ENCODE measurements around the gene RPEL1. TPM values are rescaled to one million over a fixed set of nuclear protein-coding genes. Genes with fewer than 3 reads are reported as not detected.

The RPEL1 gene
- total RNA-seq, 2 experiments from 2014 or later: not detected

- H3K9me2 ChIP-seq (ENCODE audit: insufficient read depth, low read length): no peaks in the 10 kb centered on the region
- no peak overlapping the region for H3K4me2 ChIP-seq (ENCODE audit: low read length)
- no peak overlapping the region for H2AFZ ChIP-seq (ENCODE audit: low read length)
- H3K36me3 ChIP-seq (ENCODE audit: insufficient read depth, low read length): no peaks in the 10 kb centered on the region
- ChIA-PET POLR2A (interaction anchor here (0.7 kb wide), 1 partner anchor 136 kb away, joined by 4 read pairs; no protein-coding TSS in a partner anchor), CTCF (ENCODE audit: unreplicated experiment) (no interaction called here)
- H3K27ac ChIP-seq (ENCODE audit: low read depth, low read length, poor library complexity, severe bottlenecking): no peak overlapping the region
- TF ChIP-seq, protein P1, sequence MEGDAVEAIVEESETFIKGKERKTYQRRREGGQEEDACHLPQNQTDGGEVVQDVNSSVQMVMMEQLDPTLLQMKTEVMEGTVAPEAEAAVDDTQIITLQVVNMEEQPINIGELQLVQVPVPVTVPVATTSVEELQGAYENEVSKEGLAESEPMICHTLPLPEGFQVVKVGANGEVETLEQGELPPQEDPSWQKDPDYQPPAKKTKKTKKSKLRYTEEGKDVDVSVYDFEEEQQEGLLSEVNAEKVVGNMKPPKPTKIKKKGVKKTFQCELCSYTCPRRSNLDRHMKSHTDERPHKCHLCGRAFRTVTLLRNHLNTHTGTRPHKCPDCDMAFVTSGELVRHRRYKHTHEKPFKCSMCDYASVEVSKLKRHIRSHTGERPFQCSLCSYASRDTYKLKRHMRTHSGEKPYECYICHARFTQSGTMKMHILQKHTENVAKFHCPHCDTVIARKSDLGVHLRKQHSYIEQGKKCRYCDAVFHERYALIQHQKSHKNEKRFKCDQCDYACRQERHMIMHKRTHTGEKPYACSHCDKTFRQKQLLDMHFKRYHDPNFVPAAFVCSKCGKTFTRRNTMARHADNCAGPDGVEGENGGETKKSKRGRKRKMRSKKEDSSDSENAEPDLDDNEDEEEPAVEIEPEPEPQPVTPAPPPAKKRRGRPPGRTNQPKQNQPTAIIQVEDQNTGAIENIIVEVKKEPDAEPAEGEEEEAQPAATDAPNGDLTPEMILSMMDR (conservative IDR thresholded peaks at IDR 0.05; ENCODE audit: low read length): no peak
- TF ChIP-seq EZH2phosphoT487 (IDR thresholded peaks at IDR 0.05; ENCODE audit: borderline replicate concordance, low read depth, low read length): no peak
- H4K20me1 ChIP-seq (ENCODE audit: insufficient read depth, low read length): no peaks in the 10 kb centered on the region
- H3K4me3 ChIP-seq (ENCODE audit: low read depth, low read length, poor library complexity, severe bottlenecking): no peak overlapping the region
- BruUV-seq (replicated peaks): no TSS peak
- H3K79me2 ChIP-seq (ENCODE audit: insufficient read depth, low read depth, low read length): no peaks in the 10 kb centered on the region
- DNase-seq (ENCODE audit: low spot score): no peak
- H3K4me1 ChIP-seq (ENCODE audit: insufficient read depth, low read length, poor library complexity, severe bottlenecking): no peaks in the 10 kb centered on the region
- intact Hi-C loops (cut with micrococcal nuclease; ENCODE audit: unreplicated experiment): no loop called here
- peaks cover 11% of the 10 kb centered on the region for H3K9me3 ChIP-seq (ENCODE audit: low read length)
These were observed 19.7 kb upstream of the RPEL1 start for GRCh38 chr10:103225939-103226338.

GRCh38 chr10:103227416-103227815 is 18.3 kb upstream of the RPEL1 start:
- Histone ChIP-seq H4K20me1 (ENCODE audit: insufficient read depth, low read length) (no peaks in the 10 kb centered on the region), H3K4me3 (ENCODE audit: low read depth, low read length, poor library complexity, severe bottlenecking) (no peak overlapping the region), H2AFZ (ENCODE audit: low read length) (no peak overlapping the region), H3K4me2 (ENCODE audit: low read length) (no peak overlapping the region), H3K4me1 (ENCODE audit: insufficient read depth, low read length, poor library complexity, severe bottlenecking) (no peaks in the 10 kb centered on the region), H3K9me3 (ENCODE audit: low read length) (peaks cover 11% of the 10 kb centered on the region), H3K27ac (ENCODE audit: low read depth, low read length, poor library complexity, severe bottlenecking) (no peak overlapping the region), H3K36me3 (ENCODE audit: insufficient read depth, low read length) (no peaks in the 10 kb centered on the region), H3K9me2 (ENCODE audit: insufficient read depth, low read length) (no peaks in the 10 kb centered on the region), H3K79me2 (ENCODE audit: insufficient read depth, low read depth, low read length) (no peaks in the 10 kb centered on the region)
- ChIA-PET POLR2A (interaction anchor here (0.6 to 1.5 kb wide), 5 partner anchors 12 to 107 kb away, joined by 3 to 5 read pairs (median 3); no protein-coding TSS in a partner anchor), CTCF (ENCODE audit: unreplicated experiment) (no interaction called here)
- TF ChIP-seq, protein P1 (conservative IDR thresholded peaks at IDR 0.05; ENCODE audit: low read length): no peak
- no peak for TF ChIP-seq EZH2phosphoT487 (IDR thresholded peaks at IDR 0.05; ENCODE audit: borderline replicate concordance, low read depth, low read length)
- DNase-seq (ENCODE audit: low spot score): no peak
- no TSS peak for BruUV-seq (replicated peaks)
- intact Hi-C loops (cut with micrococcal nuclease; ENCODE audit: unreplicated experiment): no loop called here

DNA sequence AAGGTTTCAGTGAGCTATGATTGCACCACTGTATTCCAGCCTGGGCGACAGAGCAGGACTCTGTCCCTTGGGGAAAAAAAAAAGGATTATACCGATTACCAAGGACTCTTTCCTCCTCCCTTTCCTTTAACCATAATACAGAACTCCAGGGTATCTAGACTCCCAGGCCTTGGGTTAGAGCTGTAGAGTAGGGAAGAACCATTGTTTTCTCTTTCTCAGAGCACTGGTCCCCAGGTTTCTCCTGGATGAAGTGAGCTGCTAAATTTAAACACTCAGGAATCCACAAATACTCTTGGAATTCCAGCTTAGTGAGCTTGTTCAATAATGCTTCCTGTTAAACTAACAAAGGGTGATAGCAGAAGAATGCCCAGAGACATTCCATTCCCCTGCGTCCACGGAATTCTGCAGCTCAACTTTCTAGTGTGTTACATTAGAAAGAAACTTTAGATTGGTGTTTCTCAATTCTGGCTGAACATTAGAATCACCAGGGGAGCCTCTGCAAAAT is 14.6 kb upstream of the RPEL1 start:
- no peak for DNase-seq (ENCODE audit: low spot score)
- POLR2A ChIA-PET: interaction anchor here (0.6 to 1.1 kb wide), 7 partner anchors 55 to 561 kb away, joined by 3 to 6 read pairs (median 3); no protein-coding TSS in a partner anchor
- no peak overlapping the region for H3K27ac ChIP-seq (ENCODE audit: low read depth, low read length, poor library complexity, severe bottlenecking)
- no peaks in the 10 kb centered on the region for H4K20me1 ChIP-seq (ENCODE audit: insufficient read depth, low read length)
- peaks cover 5% of the 10 kb centered on the region for H3K4me1 ChIP-seq (ENCODE audit: insufficient read depth, low read length, poor library complexity, severe bottlenecking)
- intact Hi-C loops (cut with micrococcal nuclease; ENCODE audit: unreplicated experiment): no loop called here
- H3K9me3 ChIP-seq (ENCODE audit: low read length): no peaks in the 10 kb centered on the region
- H3K79me2 ChIP-seq (ENCODE audit: insufficient read depth, low read depth, low read length): no peaks in the 10 kb centered on the region
- no peaks in the 10 kb centered on the region for H3K9me2 ChIP-seq (ENCODE audit: insufficient read depth, low read length)
- no peak overlapping the region for H3K4me3 ChIP-seq (ENCODE audit: low read depth, low read length, poor library complexity, severe bottlenecking)
- H2AFZ ChIP-seq (ENCODE audit: low read length): no peak overlapping the region
- TF ChIP-seq EZH2phosphoT487 (IDR thresholded peaks at IDR 0.05; ENCODE audit: borderline replicate concordance, low read depth, low read length): no peak
- TF ChIP-seq, protein P1 (conservative IDR thresholded peaks at IDR 0.05; ENCODE audit: low read length): no peak
- BruUV-seq (replicated peaks): no TSS peak
- CTCF ChIA-PET (ENCODE audit: unreplicated experiment): interaction anchor here (0.6 kb wide), 1 partner anchor 145 kb away, joined by 4 read pairs; no protein-coding TSS in a partner anchor
- no peaks in the 10 kb centered on the region for H3K36me3 ChIP-seq (ENCODE audit: insufficient read depth, low read length)
- no peak overlapping the region for H3K4me2 ChIP-seq (ENCODE audit: low read length)

All from OCI-LY7 (cell line).